CD4-positive, alpha-beta T cell treated with Interferon alpha-2 for 1 hour (primary cell): ENCODE results near the gene FXYD6.
A peak's percentile ranks its signal among the peaks of the same experiment; 100 is the strongest.

Experiments
- DNase-seq, 2 donors: peaks; one replicate each; pipeline ENCODE4 v3.0.0-alpha.2; 2020 to 2022

Gene FXYD6

GRCh38 chr11:117883063-117883462 is 6.6 kb upstream of the FXYD6 start:
- DNase-seq: no peak

- DNase-seq: no peak
Observed at GRCh38 chr11:117882311-117882905, 6.0 kb upstream of the FXYD6 start.

- no peak for DNase-seq
Observed at GRCh38 chr11:117881217-117881616, 4.8 kb upstream of the FXYD6 start.

- DNase-seq: no peak
Observed at GRCh38 chr11:117879516-117880480, 3.3 kb upstream of the FXYD6 start.

- no peak for DNase-seq
Observed at GRCh38 chr11:117878939-117879475, 2.5 kb upstream of the FXYD6 start.

- no peak for DNase-seq
Observed at GRCh38 chr11:117878314-117878938, 2.0 kb upstream of the FXYD6 start.

- DNase-seq: no peak
Observed at GRCh38 chr11:117877120-117877784, 794 bp upstream of the FXYD6 start.

- DNase-seq: no peak
Observed at GRCh38 chr11:117876059-117876340, 458 bp downstream of the FXYD6 start.

GRCh38 chr11:117875382-117876058 is 938 bp downstream of the FXYD6 start:
- DNase-seq: peak in 1 of 2 donors; percentile 26

- DNase-seq: no peak
Observed at GRCh38 chr11:117874910-117875381, 1.5 kb downstream of the FXYD6 start.

- DNase-seq: no peak
Observed at GRCh38 chr11:117874253-117874909, 2.1 kb downstream of the FXYD6 start.

GRCh38 chr11:117873828-117874125 is 2.7 kb downstream of the FXYD6 start:
- no peak for DNase-seq

- no peak for DNase-seq
Observed at GRCh38 chr11:117872975-117873827, 3.3 kb downstream of the FXYD6 start.

GRCh38 chr11:117872420-117872961 is 4.0 kb downstream of the FXYD6 start:
- no peak for DNase-seq

- no peak for DNase-seq
Observed at GRCh38 chr11:117871784-117872183, 4.7 kb downstream of the FXYD6 start.

- DNase-seq: no peak
Observed at GRCh38 chr11:117871160-117871559, 5.3 kb downstream of the FXYD6 start.

- no peak for DNase-seq
Observed at GRCh38 chr11:117870103-117870952, 6.1 kb downstream of the FXYD6 start.

- DNase-seq: no peak
Observed at GRCh38 chr11:117869604-117870003, 6.9 kb downstream of the FXYD6 start.

- DNase-seq: no peak
Observed at GRCh38 chr11:117868815-117869561, 7.5 kb downstream of the FXYD6 start.
